Non-pigmented ciliary epithelial cell (primary cell): ENCODE measurements around the gene P2RX7.
"Not testable (repeated sequence)": the region's sequence is repeated elsewhere in the genome, so short reads cannot be mapped to it uniquely, and the experiment has no call there.

Source experiments
- DNase-seq: peaks from one replicate; pipeline ENCODE4 v3.0.0-alpha.2; 2010; ENCODE audit warnings: low read depth

P2RX7 gene

GRCh38 chr12:121205491-121205890 lies 72.8 kb downstream of the P2RX7 start:
- DNase-seq, result no peak

- not testable (repeated sequence) for DNase-seq
These were observed 75.9 kb downstream of the P2RX7 start for GRCh38 chr12:121208571-121208970.

- DNase-seq, result no peak
These were observed 76.5 kb downstream of the P2RX7 start for GRCh38 chr12:121209221-121209620.

GRCh38 chr12:121209624-121210572 lies 77.2 kb downstream of the P2RX7 start, which contains the start of gene P2RX4:
P2RX4 (plus strand) TSS chr12:121210129; CDS start chr12:121210165, 36 bp downstream.
- DNase-seq, result no peak

- no peak for DNase-seq
These were observed 80.2 kb downstream of the P2RX7 start for GRCh38 chr12:121212875-121213274.

- DNase-seq, result peak; percentile 35
These were observed 81.6 kb downstream of the P2RX7 start for GRCh38 chr12:121214166-121214777.

- DNase-seq, result peak; percentile 86
These were observed 82.4 kb downstream of the P2RX7 start for GRCh38 chr12:121214855-121215745.

GRCh38 chr12:121216102-121216501 lies 83.4 kb downstream of the P2RX7 start:
- DNase-seq, result no peak

- DNase-seq, result no peak
These were observed 84.4 kb downstream of the P2RX7 start for GRCh38 chr12:121217063-121217462.

- DNase-seq, result no peak
These were observed 85.1 kb downstream of the P2RX7 start for GRCh38 chr12:121217761-121218160.

- DNase-seq, result no peak
These were observed 86.1 kb downstream of the P2RX7 start for GRCh38 chr12:121218588-121219352.

- no peak for DNase-seq
These were observed 86.8 kb downstream of the P2RX7 start for GRCh38 chr12:121219353-121219986.

- no peak for DNase-seq
These were observed 90.2 kb downstream of the P2RX7 start for GRCh38 chr12:121222847-121223246.

GRCh38 chr12:121223292-121224285 lies 90.9 kb downstream of the P2RX7 start:
- no peak for DNase-seq

GRCh38 chr12:121224591-121224990 lies 91.9 kb downstream of the P2RX7 start:
- DNase-seq, result no peak

GRCh38 chr12:121226399-121226798 lies 93.7 kb downstream of the P2RX7 start:
- DNase-seq, result no peak

- DNase-seq, result not testable (repeated sequence)
These were observed 94.2 kb downstream of the P2RX7 start for GRCh38 chr12:121226871-121227270.

- no peak for DNase-seq
These were observed 94.6 kb downstream of the P2RX7 start for GRCh38 chr12:121227294-121227693.

- DNase-seq, result no peak
These were observed 96.4 kb downstream of the P2RX7 start for GRCh38 chr12:121228919-121229665.
